ENCODE results near the gene RFX2. TPM values are rescaled to one million over a fixed set of nuclear protein-coding genes. Genes with fewer than 3 reads are reported as not detected.
A peak's percentile ranks its signal among the peaks of the same experiment; 100 is the strongest.

The RFX2 gene
- total RNA-seq, 1 experiment from 2014 or later, result 13.7 TPM

GRCh38 chr19:5968431-5969373 lies 141.6 kb downstream of the RFX2 start:
- H3K27ac Mint-ChIP-seq (ENCODE audit: unreplicated experiment), result no peak overlapping the region

GRCh38 chr19:5967994-5968430 lies 142.3 kb downstream of the RFX2 start:
- peak; percentile 57 for DNase-seq
- no peaks in the 10 kb centered on the region for H3K9me3 Mint-ChIP-seq (ENCODE audit: low read depth, unreplicated experiment)
- intact Hi-C loops (cut with micrococcal nuclease; ENCODE audit: unreplicated experiment), result no loop called here
- peak; percentile 39 for TF ChIP-seq CTCF (IDR thresholded peaks at IDR 0.05; ENCODE audit: unreplicated experiment)
- no peak overlapping the region for H3K4me3 Mint-ChIP-seq (ENCODE audit: low read depth, unreplicated experiment)
- no peak overlapping the region for H3K27ac Mint-ChIP-seq (ENCODE audit: unreplicated experiment)
- H3K36me3 Mint-ChIP-seq (ENCODE audit: insufficient read depth, unreplicated experiment), result peaks cover 16% of the 10 kb centered on the region
- no TSS peak for BruUV-seq (replicated peaks)
- H3K27me3 Mint-ChIP-seq (ENCODE audit: unreplicated experiment), result no peaks in the 10 kb centered on the region
- H3K4me1 Mint-ChIP-seq (ENCODE audit: low read depth, unreplicated experiment), result peaks cover 17% of the 10 kb centered on the region
- CTCF ChIA-PET, result interaction anchor here (0.6 to 1.9 kb wide), 7 partner anchors 12 to 386 kb away, joined by 3 to 9 read pairs (median 4); partner anchors contain the start of gene VMAC

More at GRCh38 chr19:5968431-5969373, 141.6 kb downstream of the RFX2 start:
- CTCF ChIA-PET, result interaction anchor here (0.6 to 1.9 kb wide), 7 partner anchors 13 to 385 kb away, joined by 3 to 9 read pairs (median 4); partner anchors contain the start of gene VMAC
- Mint-ChIP-seq H3K36me3 (ENCODE audit: insufficient read depth, unreplicated experiment) (peaks cover 16% of the 10 kb centered on the region), H3K4me1 (ENCODE audit: low read depth, unreplicated experiment) (peaks cover 17% of the 10 kb centered on the region), H3K9me3 (ENCODE audit: low read depth, unreplicated experiment) (no peaks in the 10 kb centered on the region), H3K27me3 (ENCODE audit: unreplicated experiment) (no peaks in the 10 kb centered on the region), H3K4me3 (ENCODE audit: low read depth, unreplicated experiment) (no peak overlapping the region)
- TF ChIP-seq CTCF (IDR thresholded peaks at IDR 0.05; ENCODE audit: unreplicated experiment), result no peak
- no TSS peak for BruUV-seq (replicated peaks)
- DNase-seq, result no peak
- intact Hi-C loops (cut with micrococcal nuclease; ENCODE audit: unreplicated experiment), result no loop called here

DNA sequence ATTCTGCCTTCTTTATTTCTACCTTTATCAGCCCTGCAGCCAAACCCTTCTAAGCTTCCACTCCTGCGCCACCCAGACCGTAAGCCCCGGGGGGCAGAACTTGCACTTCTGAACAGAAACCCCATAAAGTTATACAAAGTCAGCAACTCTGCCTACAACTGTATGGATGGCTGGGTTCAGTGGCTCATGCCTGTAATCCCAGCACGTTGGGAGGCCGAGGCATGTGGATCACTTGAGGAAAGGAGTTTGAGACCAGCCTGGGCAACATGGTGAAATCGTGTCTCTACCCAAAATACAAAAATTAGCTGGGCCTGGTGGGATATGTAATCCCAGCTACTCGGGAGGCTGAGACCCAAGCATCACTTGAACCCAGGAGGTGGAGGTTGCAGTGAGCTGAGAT lies 142.7 kb downstream of the RFX2 start:
- Mint-ChIP-seq H3K4me1 (ENCODE audit: low read depth, unreplicated experiment) (peaks cover 20% of the 10 kb centered on the region), H3K27ac (ENCODE audit: unreplicated experiment) (no peak overlapping the region), H3K9me3 (ENCODE audit: low read depth, unreplicated experiment) (no peaks in the 10 kb centered on the region), H3K4me3 (ENCODE audit: low read depth, unreplicated experiment) (no peak overlapping the region), H3K36me3 (ENCODE audit: insufficient read depth, unreplicated experiment) (peaks cover 16% of the 10 kb centered on the region), H3K27me3 (ENCODE audit: unreplicated experiment) (no peaks in the 10 kb centered on the region)
- CTCF ChIA-PET, result interaction anchor here (1.1 to 1.9 kb wide), 5 partner anchors 11 to 164 kb away, joined by 3 to 7 read pairs (median 4); partner anchors contain the start of gene VMAC
- TF ChIP-seq CTCF (IDR thresholded peaks at IDR 0.05; ENCODE audit: unreplicated experiment), result no peak
- no TSS peak for BruUV-seq (replicated peaks)
- no peak for DNase-seq
- intact Hi-C loops (cut with micrococcal nuclease; ENCODE audit: unreplicated experiment), result no loop called here

GRCh38 chr19:5966941-5967340 lies 143.4 kb downstream of the RFX2 start:
- peaks cover 26% of the 10 kb centered on the region for H3K4me1 Mint-ChIP-seq (ENCODE audit: low read depth, unreplicated experiment)
- no peak overlapping the region for H3K4me3 Mint-ChIP-seq (ENCODE audit: low read depth, unreplicated experiment)
- no peak for TF ChIP-seq CTCF (IDR thresholded peaks at IDR 0.05; ENCODE audit: unreplicated experiment)
- intact Hi-C loops (cut with micrococcal nuclease; ENCODE audit: unreplicated experiment), result no loop called here
- DNase-seq, result no peak
- peaks cover 16% of the 10 kb centered on the region for H3K36me3 Mint-ChIP-seq (ENCODE audit: insufficient read depth, unreplicated experiment)
- no TSS peak for BruUV-seq (replicated peaks)
- no peaks in the 10 kb centered on the region for H3K9me3 Mint-ChIP-seq (ENCODE audit: low read depth, unreplicated experiment)
- H3K27me3 Mint-ChIP-seq (ENCODE audit: unreplicated experiment), result no peaks in the 10 kb centered on the region
- CTCF ChIA-PET, result no interaction called here
- no peak overlapping the region for H3K27ac Mint-ChIP-seq (ENCODE audit: unreplicated experiment)

All from Calu3 (cell line).